HEK293 (cell line): ENCODE results near the gene STXBP5L.

ENCODE experiments used
- HOXD13 ChIP-seq: sonication (generic); formaldehyde crosslinking; IDR thresholded peaks from 2 replicates; pipeline ENCODE4 v1.8.0; 2022; ENCODE audit warnings: missing genetic modification reagents, borderline replicate concordance
- ZBTB8A ChIP-seq: fragments of 450-650 bp; formaldehyde crosslinking; IDR thresholded peaks from 2 replicates; pipeline ENCODE4 v1.5.1; 2016; ENCODE audit warnings: missing biosample characterization, missing genetic modification characterization
- ZNF768 ChIP-seq: fragments of 450-650 bp; formaldehyde crosslinking; IDR thresholded peaks from 2 replicates; pipeline ENCODE4 v1.5.1; 2018; ENCODE audit warnings: missing biosample characterization, mild to moderate bottlenecking, missing genetic modification characterization
- TF ChIP-seq, protein P1 (sequence below): fragments of 450-650 bp; formaldehyde crosslinking; IDR thresholded peaks from 2 replicates; pipeline ENCODE4 v1.5.1; 2016; ENCODE audit warnings: missing biosample characterization, missing genetic modification characterization
- TF ChIP-seq, protein P2 (sequence below): fragments of 450-650 bp; formaldehyde crosslinking; IDR thresholded peaks from 2 replicates; pipeline ENCODE4 v1.5.1; 2016; ENCODE audit warnings: missing biosample characterization, missing genetic modification characterization

DNA sequence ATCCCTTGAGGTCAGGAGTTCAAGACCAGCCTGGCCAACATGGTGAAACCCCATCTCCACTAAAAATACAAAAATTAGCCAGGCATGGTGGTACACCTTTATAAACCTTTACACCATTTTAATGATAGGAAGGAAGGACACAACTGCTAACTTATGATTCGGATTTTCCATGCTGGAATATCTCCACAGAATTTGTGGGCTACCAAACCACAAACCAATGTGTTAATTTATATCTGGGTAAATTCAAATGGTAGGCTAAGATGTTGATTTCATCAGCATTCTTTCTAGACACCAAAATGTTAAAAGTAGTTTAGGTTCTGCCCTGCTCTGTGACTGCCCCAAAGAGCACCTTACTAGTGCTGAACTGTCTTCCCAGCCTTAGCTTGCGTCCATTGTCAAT, 565.0 kb downstream of the STXBP5L start:
- TF ChIP-seq, protein P1, sequence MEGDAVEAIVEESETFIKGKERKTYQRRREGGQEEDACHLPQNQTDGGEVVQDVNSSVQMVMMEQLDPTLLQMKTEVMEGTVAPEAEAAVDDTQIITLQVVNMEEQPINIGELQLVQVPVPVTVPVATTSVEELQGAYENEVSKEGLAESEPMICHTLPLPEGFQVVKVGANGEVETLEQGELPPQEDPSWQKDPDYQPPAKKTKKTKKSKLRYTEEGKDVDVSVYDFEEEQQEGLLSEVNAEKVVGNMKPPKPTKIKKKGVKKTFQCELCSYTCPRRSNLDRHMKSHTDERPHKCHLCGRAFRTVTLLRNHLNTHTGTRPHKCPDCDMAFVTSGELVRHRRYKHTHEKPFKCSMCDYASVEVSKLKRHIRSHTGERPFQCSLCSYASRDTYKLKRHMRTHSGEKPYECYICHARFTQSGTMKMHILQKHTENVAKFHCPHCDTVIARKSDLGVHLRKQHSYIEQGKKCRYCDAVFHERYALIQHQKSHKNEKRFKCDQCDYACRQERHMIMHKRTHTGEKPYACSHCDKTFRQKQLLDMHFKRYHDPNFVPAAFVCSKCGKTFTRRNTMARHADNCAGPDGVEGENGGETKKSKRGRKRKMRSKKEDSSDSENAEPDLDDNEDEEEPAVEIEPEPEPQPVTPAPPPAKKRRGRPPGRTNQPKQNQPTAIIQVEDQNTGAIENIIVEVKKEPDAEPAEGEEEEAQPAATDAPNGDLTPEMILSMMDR: no peak
- TF ChIP-seq ZBTB8A (tag by site-specific recombination) (no peak), HOXD13 (CRISPR knock-in tag) (no peak), ZNF768 (tag by site-specific recombination) (no peak)
- TF ChIP-seq, protein P2, sequence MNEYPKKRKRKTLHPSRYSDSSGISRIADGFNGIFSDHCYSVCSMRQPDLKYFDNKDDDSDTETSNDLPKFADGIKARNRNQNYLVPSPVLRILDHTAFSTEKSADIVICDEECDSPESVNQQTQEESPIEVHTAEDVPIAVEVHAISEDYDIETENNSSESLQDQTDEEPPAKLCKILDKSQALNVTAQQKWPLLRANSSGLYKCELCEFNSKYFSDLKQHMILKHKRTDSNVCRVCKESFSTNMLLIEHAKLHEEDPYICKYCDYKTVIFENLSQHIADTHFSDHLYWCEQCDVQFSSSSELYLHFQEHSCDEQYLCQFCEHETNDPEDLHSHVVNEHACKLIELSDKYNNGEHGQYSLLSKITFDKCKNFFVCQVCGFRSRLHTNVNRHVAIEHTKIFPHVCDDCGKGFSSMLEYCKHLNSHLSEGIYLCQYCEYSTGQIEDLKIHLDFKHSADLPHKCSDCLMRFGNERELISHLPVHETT (tag by site-specific recombination): no peak
